ENCODE measurements around the gene CAPZB.
"Not testable (repeated sequence)": the region's sequence is repeated elsewhere in the genome, so short reads cannot be mapped to it uniquely, and the experiment has no call there.

CAPZB gene

GRCh38 chr1:19311503-19311930 lies 173.8 kb downstream of the CAPZB start:
- peak overlapping the region; percentile 84 for H3K4me3 ChIP-seq (ENCODE audit: low read depth, low read length)
- no peaks in the 10 kb centered on the region for H3K9me3 ChIP-seq (ENCODE audit: control insufficient read depth, insufficient read depth, low read length)
- no peaks in the 10 kb centered on the region for H3K4me1 ChIP-seq (ENCODE audit: control insufficient read depth, insufficient read depth, low read length)
- peaks cover 10% of the 10 kb centered on the region for H3K27me3 ChIP-seq (ENCODE audit: control insufficient read depth, insufficient read depth, low read length)
- peaks cover 6% of the 10 kb centered on the region for H3K36me3 ChIP-seq (ENCODE audit: control insufficient read depth, insufficient read depth, low read length)
- H3K9ac ChIP-seq (ENCODE audit: low read depth, low read length): peak overlapping the region; percentile 65

GRCh38 chr1:19310720-19311502 lies 174.4 kb downstream of the CAPZB start:
- Histone ChIP-seq H3K27me3 (ENCODE audit: control insufficient read depth, insufficient read depth, low read length) (peaks cover 10% of the 10 kb centered on the region), H3K36me3 (ENCODE audit: control insufficient read depth, insufficient read depth, low read length) (peaks cover 11% of the 10 kb centered on the region), H3K4me3 (ENCODE audit: low read depth, low read length) (peak overlapping the region; percentile 84), H3K9ac (ENCODE audit: low read depth, low read length) (no peak overlapping the region), H3K4me1 (ENCODE audit: control insufficient read depth, insufficient read depth, low read length) (no peaks in the 10 kb centered on the region), H3K9me3 (ENCODE audit: control insufficient read depth, insufficient read depth, low read length) (no peaks in the 10 kb centered on the region)

GRCh38 chr1:19310061-19310460 lies 175.3 kb downstream of the CAPZB start:
- no peaks in the 10 kb centered on the region for H3K9me3 ChIP-seq (ENCODE audit: control insufficient read depth, insufficient read depth, low read length)
- peaks cover 16% of the 10 kb centered on the region for H3K36me3 ChIP-seq (ENCODE audit: control insufficient read depth, insufficient read depth, low read length)
- H3K9ac ChIP-seq (ENCODE audit: low read depth, low read length): no peak overlapping the region
- H3K4me1 ChIP-seq (ENCODE audit: control insufficient read depth, insufficient read depth, low read length): no peaks in the 10 kb centered on the region
- H3K27me3 ChIP-seq (ENCODE audit: control insufficient read depth, insufficient read depth, low read length): peaks cover 10% of the 10 kb centered on the region
- no peak overlapping the region for H3K4me3 ChIP-seq (ENCODE audit: low read depth, low read length)

GRCh38 chr1:19309123-19309813 lies 176.1 kb downstream of the CAPZB start:
- Histone ChIP-seq H3K9me3 (ENCODE audit: control insufficient read depth, insufficient read depth, low read length) (no peaks in the 10 kb centered on the region), H3K4me3 (ENCODE audit: low read depth, low read length) (no peak overlapping the region), H3K9ac (ENCODE audit: low read depth, low read length) (no peak overlapping the region), H3K36me3 (ENCODE audit: control insufficient read depth, insufficient read depth, low read length) (peaks cover 18% of the 10 kb centered on the region), H3K4me1 (ENCODE audit: control insufficient read depth, insufficient read depth, low read length) (no peaks in the 10 kb centered on the region), H3K27me3 (ENCODE audit: control insufficient read depth, insufficient read depth, low read length) (peaks cover 10% of the 10 kb centered on the region)

GRCh38 chr1:19308509-19308907 lies 176.8 kb downstream of the CAPZB start:
- Histone ChIP-seq H3K9ac (ENCODE audit: low read depth, low read length) (no peak overlapping the region), H3K27me3 (ENCODE audit: control insufficient read depth, insufficient read depth, low read length) (peaks cover 10% of the 10 kb centered on the region), H3K36me3 (ENCODE audit: control insufficient read depth, insufficient read depth, low read length) (peaks cover 20% of the 10 kb centered on the region), H3K9me3 (ENCODE audit: control insufficient read depth, insufficient read depth, low read length) (no peaks in the 10 kb centered on the region), H3K4me3 (ENCODE audit: low read depth, low read length) (no peak overlapping the region), H3K4me1 (ENCODE audit: control insufficient read depth, insufficient read depth, low read length) (no peaks in the 10 kb centered on the region)

- Histone ChIP-seq H3K4me3 (ENCODE audit: low read depth, low read length) (no peak overlapping the region), H3K9me3 (ENCODE audit: control insufficient read depth, insufficient read depth, low read length) (no peaks in the 10 kb centered on the region), H3K27me3 (ENCODE audit: control insufficient read depth, insufficient read depth, low read length) (peaks cover 10% of the 10 kb centered on the region), H3K9ac (ENCODE audit: low read depth, low read length) (no peak overlapping the region), H3K4me1 (ENCODE audit: control insufficient read depth, insufficient read depth, low read length) (no peaks in the 10 kb centered on the region), H3K36me3 (ENCODE audit: control insufficient read depth, insufficient read depth, low read length) (peaks cover 24% of the 10 kb centered on the region)
Observed at GRCh38 chr1:19307794-19308508, 177.4 kb downstream of the CAPZB start.

GRCh38 chr1:19306941-19307340 lies 178.4 kb downstream of the CAPZB start:
- Histone ChIP-seq H3K36me3 (ENCODE audit: control insufficient read depth, insufficient read depth, low read length) (peaks cover 24% of the 10 kb centered on the region), H3K9me3 (ENCODE audit: control insufficient read depth, insufficient read depth, low read length) (no peaks in the 10 kb centered on the region), H3K4me1 (ENCODE audit: control insufficient read depth, insufficient read depth, low read length) (no peaks in the 10 kb centered on the region), H3K4me3 (ENCODE audit: low read depth, low read length) (no peak overlapping the region), H3K9ac (ENCODE audit: low read depth, low read length) (no peak overlapping the region), H3K27me3 (ENCODE audit: control insufficient read depth, insufficient read depth, low read length) (peaks cover 10% of the 10 kb centered on the region)

- Histone ChIP-seq H3K27me3 (ENCODE audit: control insufficient read depth, insufficient read depth, low read length) (peaks cover 3% of the 10 kb centered on the region), H3K36me3 (ENCODE audit: control insufficient read depth, insufficient read depth, low read length) (peaks cover 24% of the 10 kb centered on the region), H3K9me3 (ENCODE audit: control insufficient read depth, insufficient read depth, low read length) (no peaks in the 10 kb centered on the region), H3K4me1 (ENCODE audit: control insufficient read depth, insufficient read depth, low read length) (no peaks in the 10 kb centered on the region), H3K9ac (ENCODE audit: low read depth, low read length) (no peak overlapping the region), H3K4me3 (ENCODE audit: low read depth, low read length) (no peak overlapping the region)
Observed at GRCh38 chr1:19305880-19306279, 179.5 kb downstream of the CAPZB start.

GRCh38 chr1:19304081-19304480 lies 181.3 kb downstream of the CAPZB start:
- H3K4me1 ChIP-seq (ENCODE audit: control insufficient read depth, insufficient read depth, low read length); H3K9me3 ChIP-seq (ENCODE audit: control insufficient read depth, insufficient read depth, low read length); H3K9ac ChIP-seq (ENCODE audit: low read depth, low read length); H3K27me3 ChIP-seq (ENCODE audit: control insufficient read depth, insufficient read depth, low read length); H3K4me3 ChIP-seq (ENCODE audit: low read depth, low read length): not testable (repeated sequence)
- H3K36me3 ChIP-seq (ENCODE audit: control insufficient read depth, insufficient read depth, low read length): peaks cover 24% of the 10 kb centered on the region

GRCh38 chr1:19300211-19300610 lies 185.1 kb downstream of the CAPZB start:
- Histone ChIP-seq H3K4me1 (ENCODE audit: control insufficient read depth, insufficient read depth, low read length) (no peaks in the 10 kb centered on the region), H3K4me3 (ENCODE audit: low read depth, low read length) (no peak overlapping the region), H3K27me3 (ENCODE audit: control insufficient read depth, insufficient read depth, low read length) (no peaks in the 10 kb centered on the region)

GRCh38 chr1:19294638-19295037 lies 190.7 kb downstream of the CAPZB start:
- no peaks in the 10 kb centered on the region for H3K36me3 ChIP-seq (ENCODE audit: control insufficient read depth, insufficient read depth, low read length)
- no peak overlapping the region for H3K4me3 ChIP-seq (ENCODE audit: low read depth, low read length)
- H3K9me3 ChIP-seq (ENCODE audit: control insufficient read depth, insufficient read depth, low read length): peaks cover 13% of the 10 kb centered on the region
- H3K27me3 ChIP-seq (ENCODE audit: control insufficient read depth, insufficient read depth, low read length): peaks cover 8% of the 10 kb centered on the region
- H3K4me1 ChIP-seq (ENCODE audit: control insufficient read depth, insufficient read depth, low read length): no peaks in the 10 kb centered on the region
- H3K9ac ChIP-seq (ENCODE audit: low read depth, low read length): no peak overlapping the region

More at GRCh38 chr1:19300211-19300610, 185.1 kb downstream of the CAPZB start:
- H3K9ac ChIP-seq (ENCODE audit: low read depth, low read length): no peak overlapping the region
- H3K36me3 ChIP-seq (ENCODE audit: control insufficient read depth, insufficient read depth, low read length): peaks cover 9% of the 10 kb centered on the region
- peaks cover 2% of the 10 kb centered on the region for H3K9me3 ChIP-seq (ENCODE audit: control insufficient read depth, insufficient read depth, low read length)

Data from iPS-15b (cell line).